Measurements from ENCODE around the gene EEF1AKMT4.

EEF1AKMT4 gene

DNA sequence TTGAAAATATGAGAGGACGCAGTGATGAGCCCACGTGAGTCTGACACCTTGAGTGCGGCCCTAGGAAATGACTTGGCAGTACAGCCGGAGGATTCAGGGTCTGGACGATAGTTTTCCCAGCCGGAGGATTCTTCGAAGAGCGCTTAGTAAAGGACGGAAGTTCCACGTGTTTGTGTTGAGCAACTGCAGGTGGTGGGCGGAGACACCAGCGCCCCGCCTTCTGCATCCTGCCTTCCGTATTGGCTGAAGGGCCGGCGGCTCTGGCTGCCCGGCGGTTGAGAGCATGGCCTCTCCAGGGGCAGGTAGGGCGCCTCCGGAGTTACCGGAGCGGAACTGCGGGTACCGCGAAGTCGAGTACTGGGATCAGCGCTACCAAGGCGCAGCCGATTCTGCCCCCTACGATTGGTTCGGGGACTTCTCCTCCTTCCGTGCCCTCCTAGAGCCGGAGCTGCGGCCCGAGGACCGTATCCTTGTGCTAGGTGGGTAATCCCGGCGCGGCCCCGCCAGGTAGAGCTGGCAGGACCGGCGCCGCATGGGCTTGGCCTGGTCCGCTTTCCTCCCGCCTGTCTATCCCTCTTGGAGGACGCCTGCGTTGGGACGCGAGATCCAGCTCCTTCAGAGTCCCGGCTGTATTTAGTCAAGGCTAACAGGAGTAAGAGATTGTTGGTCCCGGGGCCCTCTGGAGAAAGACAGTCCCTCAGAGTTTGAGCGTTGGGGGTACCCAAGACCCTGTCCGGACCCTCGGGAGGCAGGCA is at the start of gene EEF1AKMT4:
Gene EEF1AKMT4, plus strand, starts transcription at position 261 of the 755 bp plus-strand sequence. Its CDS starts 23 bp downstream, at position 284.
- peak; percentile 94 for DNase-seq

DNA sequence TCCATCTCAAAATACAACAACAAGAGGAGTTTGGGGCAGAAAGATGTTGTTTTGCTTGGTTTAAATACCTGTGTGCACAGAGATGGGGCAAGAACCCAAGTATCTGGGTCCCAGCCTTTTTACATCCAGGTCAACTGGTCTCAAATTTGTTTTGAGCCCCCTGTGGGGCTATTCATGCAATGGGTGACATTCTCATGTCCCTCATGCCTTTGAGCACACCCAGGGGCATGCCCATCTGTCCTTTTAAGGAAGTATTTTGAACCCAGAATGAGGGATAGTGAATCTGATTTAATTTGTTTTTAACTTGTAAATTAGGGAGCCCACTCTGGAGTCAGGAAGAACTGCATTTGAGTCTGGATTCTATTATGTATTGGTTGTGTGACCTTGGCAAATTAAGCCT is 48.6 kb upstream of the EEF1AKMT4 start:
- no peak for DNase-seq

DNA sequence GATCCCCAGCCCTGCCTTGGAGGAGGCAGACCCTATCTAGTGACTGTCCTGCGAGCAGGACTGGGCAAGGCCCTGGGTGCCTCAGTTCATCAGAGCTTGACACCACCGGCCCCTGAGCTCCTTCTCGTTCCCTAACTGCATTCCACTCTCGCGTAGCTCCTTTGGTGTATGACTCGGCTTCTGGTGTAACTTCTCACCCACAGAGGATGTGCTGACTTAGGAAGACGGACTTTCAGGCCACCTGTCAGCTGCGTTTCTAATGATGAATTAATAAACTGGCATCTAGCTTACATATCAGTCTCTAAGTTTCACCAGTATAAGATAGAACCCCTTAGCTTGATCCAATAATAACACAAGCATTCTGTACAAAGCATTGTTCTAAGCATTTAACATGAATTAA is 45.9 kb upstream of the EEF1AKMT4 start:
- no peak for DNase-seq

DNA sequence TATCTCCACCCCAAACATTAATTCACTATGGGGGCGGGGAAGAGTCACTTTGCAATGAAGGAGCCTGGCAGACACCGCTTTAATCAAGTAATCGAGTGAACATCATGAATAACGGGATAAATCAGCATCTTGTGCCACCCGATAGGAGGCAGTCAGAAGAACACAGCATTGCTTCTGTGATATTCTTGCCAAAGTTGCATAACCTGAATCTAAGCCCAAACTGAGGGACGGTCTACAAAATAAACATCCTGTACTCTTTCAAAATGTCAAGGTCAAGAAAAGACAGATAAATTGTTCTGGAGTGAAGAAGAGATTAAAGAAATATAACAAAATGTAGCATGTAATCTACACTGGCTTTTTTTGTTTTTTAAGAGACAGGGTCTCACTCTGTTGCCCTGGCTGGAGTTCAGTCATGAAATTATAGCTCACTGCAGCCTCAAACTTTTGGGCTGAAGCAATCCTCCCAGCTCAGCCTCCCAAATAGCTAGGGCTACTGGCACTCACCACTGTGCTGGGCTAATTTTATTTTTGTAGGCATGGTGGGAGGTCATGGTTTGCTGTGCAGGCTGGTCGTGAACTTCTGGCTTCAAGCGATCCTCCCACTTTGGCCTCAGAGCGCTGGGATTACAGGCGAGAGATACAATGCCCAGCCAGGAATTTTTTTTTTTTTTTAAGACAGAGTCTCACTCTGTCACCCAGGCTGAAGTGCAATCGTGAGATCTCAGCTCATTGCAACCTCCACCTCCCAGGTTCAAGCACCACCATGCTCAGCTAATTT is 40.1 kb upstream of the EEF1AKMT4 start:
- DNase-seq: no peak

DNA sequence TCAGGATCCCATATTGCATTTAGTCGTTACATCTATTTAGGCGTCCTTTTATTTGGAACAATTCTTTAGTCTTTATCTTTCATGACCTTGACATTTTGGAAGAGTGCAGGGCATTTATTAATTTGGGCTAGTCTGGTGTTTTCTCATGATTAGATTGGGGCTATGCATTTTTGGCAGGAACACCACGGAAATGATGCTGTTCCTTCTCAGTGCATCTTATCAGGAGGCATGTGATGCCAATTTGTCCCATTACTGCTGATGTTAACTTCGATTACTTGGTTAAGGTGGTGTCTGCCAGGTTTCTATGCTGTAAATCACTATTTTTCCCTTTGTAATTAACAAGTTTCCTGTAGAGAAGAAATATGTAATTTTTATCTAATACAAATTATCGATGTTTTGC is 38.2 kb upstream of the EEF1AKMT4 start:
- no peak for DNase-seq

DNA sequence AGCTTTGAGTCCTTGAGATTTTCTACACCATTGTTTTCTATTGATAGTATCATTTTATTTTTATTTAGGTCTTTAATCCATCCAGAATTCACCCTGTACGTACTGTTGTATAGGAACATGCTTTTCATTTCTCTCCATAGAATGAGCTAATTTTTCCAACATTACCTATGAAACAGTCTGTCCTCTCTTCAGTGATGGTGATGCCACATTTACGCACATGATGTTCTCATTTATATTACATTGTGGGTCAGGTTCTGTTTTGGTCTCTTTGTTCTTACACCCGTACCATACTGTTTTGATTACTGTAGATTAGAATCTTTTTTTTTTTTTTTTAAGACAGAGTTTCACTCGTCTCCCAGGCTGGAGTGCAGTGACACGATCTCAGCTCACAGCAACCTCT is 37.8 kb upstream of the EEF1AKMT4 start:
- DNase-seq: no peak

DNA sequence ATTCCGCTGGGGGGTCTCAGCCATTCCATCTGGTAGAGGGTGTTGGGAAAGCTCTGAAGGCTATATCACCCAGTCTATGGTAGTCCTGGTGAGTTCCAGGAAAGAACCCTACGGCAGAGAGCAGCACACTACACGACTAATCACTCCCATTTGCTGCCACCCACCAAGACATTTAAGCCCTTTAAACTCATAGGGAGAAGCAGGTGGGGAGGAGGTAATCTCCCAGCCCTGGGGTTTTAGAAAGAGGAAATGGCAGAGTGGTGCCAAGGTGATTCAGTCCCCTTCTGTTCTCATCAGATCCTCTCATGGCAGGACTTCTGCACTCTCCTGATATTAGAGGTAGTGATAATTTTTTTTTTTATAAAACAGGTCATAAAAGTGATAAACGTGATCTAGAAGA is 30.7 kb upstream of the EEF1AKMT4 start:
- DNase-seq: no peak

DNA sequence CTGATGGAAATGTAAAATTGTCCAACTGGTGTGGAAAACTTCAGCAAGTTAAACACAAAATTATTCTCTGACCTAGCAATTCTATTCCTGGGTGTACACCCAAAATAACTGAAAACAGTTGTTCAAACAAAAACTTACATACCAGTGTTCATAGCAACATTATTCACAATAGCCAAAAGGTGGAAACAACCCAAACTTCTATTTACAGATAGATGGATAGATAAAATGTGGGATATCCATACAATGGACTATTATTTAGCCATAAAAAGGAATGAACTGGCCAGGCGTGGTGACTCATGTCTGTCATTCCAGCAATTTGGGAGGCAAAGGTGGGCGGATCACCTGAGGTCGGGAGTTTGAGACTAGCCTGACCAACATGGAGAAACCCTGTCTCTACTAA is 27.0 kb upstream of the EEF1AKMT4 start:
- DNase-seq: no peak

DNA sequence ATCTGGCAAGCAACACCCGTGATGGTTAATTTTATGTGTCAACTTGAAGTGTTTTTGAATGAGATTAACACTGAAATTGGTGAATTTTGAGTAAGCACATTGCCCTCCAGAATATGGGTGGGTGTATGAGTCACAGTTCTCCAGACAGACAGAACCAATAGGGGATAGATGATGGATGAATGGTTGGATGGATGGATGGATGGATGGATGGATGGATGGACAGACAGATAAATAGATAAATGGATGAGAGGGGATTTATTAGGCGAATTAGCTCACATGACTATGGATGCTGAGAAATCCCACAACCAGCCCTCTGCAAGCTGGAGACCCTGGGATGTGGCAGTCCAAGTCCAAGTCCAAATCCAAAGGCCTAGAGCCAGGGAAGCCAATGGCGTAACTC is 25.5 kb upstream of the EEF1AKMT4 start:
- DNase-seq: no peak

DNA sequence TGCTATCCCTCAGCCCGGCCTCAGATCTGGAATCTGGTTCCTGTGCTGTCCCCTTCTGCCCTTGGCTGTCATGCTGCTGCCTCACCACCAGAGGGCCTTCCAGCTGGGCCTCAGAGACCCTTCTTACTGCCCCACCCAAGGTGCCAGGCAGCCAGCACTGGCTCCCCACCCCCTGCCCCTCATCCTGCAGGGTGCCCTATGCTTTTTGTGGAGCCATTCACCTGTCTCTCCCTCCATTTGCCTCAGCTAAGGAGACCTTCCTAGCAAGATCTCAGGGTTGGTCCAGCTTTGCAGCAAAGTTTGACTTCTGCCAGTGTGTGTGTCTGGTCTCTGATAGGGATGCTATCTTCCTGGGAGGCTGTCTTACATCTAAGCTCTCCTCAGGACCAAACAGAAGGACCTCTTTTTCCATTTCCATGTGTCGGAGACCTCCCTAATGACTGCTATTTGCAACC is 22.0 kb upstream of the EEF1AKMT4 start:
- DNase-seq: no peak

DNA sequence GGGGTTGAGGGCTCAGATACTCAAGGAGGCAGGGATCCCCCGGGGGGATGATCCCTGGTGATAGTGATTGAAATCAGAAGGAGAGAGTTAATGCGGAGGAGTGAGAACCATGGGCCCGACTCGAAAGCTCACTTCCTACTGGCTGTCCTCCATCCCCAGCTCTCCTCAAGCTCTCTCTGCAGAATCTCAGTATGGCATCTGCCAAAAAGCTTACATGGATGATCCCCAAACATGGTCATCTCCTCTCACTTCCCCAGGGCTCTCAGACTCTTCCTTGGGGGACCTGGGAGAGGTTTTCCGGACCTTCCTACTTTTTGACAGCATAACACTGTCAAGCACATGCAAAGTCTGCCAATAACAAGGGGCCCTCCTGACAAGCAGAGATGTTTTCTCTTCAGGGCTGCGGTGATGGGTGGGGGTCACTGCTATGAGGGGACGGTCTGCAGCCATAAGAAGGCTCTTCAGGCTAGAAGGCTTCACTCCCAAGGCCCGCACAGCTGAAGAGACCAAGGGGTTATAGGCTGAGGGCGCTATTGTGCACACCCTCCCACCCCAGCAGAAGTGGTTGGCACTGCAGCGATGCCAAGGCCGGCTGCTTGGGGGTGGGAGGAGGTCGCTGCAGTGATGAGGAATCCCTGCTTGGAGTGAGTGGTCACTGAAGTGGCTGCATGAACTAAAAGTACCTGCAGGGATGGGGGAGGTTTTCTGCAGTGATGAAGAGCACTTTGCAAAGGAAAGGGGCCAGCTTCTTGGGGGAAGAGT is 20.9 kb upstream of the EEF1AKMT4 start:
- DNase-seq: no peak

DNA sequence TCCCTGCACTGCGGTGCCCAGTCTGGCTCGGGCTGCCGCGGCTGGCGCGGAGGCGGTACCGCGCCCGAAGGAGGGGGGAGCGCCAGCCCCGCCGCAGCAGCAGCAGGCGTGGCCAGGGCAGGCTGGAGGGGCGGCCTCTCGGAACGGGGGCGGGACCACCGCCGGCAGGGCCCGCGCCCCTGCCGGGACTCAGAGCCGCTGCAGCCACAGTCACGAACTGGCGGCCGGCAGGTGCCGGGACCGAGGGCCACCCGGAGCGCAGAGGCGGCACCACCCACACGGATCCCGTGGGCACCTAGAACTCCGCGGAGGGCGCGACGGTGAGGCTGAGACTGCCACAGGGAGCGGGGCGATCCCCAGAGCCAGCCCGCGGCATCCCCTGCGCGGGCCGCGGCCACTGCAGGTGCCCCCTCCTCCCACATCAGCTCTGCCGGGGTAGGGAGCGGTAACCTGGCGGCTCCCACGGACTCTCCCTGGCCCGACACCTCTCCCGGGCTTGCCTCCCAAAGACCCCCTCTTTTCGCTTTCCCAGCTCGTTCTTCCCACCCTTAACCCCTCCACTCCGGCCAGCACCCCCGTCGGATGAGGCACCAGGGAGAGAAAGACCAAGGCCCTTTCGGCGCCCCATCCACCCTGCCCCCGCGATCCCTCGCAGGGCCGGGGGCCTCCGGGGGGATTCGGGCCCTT is 19.9 kb upstream of the EEF1AKMT4 start, which contains the start of gene VWA5B2:
Gene VWA5B2, plus strand, starts transcription at position 192 of the 687 bp plus-strand sequence. CDS start 944 bp downstream, outside the sequence.
- no peak for DNase-seq

DNA sequence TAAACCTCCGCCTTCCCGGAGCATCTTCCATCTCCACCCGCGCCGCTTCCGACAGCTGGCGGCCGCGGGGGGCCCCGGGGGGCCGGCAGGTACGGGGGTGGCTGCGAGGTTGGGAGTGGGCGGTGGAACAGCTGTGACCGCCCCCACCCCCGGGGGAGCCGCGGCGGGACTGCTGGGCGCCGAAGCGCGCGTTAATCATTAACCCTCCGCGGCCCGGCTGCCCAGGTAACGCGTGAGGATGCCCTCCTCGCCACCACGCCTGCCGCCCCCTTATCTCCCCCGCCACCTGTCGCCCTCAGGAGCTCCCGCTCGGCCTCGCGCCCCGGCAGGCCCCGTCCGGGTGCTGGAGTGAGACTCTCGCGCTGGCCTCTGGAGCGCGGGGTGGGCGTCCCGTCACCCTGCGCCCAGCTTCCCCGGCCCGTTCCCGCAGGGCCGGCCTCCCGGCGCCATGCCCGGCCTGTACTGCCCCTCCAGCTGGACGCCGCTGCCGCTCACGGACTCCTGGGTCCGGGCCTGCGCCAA is 19.3 kb upstream of the EEF1AKMT4 start:
- no peak for DNase-seq

DNA sequence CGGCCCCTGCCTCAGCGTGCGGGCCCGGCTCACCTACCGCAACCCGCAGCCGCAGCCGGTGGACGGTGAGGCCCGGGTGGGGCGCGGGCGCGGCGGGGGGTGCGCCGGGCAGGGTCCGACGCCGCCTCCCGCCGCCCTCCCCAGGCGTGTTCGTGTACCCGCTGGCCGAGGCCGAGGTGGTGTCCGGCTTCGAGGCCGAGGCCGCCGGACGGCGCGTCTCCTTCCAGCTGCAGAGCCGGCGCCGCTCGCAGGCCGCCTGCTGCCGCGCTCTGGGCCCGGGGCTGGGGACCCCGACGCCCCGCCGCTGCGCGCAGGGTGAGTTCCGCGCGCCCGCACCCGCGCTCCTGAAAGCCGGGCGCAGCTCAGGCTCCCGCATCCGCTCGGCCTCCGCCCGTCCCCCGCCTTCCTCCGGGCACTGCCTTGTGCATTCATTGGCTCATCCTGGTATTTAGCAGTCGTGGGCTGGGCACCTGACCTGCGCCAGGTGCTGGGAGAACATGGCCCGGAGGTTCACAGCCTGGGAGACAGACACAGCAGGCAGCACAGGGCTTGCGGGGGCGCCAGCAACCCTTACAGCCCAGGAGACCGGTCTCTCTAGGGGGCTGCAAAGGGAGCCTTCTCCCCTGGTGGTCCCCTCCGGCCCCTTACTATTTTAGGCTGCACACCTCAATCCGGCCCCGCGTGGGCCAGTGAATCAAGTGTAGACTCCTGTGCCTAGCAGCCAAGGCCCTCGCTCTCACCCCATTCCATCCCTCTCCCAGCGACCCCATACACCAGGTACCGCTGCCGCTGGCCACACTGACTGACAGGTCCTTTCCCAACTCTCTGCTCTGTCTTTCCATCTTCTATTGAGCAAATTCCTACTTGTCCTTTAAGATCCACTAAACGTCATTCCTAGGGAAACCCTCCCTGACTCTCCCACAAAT is 18.6 kb upstream of the EEF1AKMT4 start:
- DNase-seq: no peak

DNA sequence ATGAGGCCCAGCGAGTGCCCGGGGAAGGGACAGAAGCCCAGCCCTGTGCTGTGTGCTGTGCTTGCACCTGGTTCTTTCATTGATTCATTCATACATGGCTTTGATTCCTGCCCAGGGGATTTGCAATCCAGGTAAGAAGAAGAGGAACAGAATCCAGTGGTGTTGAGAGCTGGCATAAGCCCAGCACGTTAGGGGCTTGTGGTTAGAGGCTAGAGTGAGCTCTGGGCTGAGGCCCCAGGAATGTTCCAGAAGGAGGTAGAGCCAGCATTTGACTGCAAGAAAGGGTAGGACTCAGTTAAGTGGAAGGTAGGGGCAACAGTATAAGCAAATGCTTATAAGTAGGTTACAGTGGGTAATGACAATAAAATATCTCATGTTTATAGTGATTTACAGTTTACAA is 17.8 kb upstream of the EEF1AKMT4 start:
- no peak for DNase-seq

DNA sequence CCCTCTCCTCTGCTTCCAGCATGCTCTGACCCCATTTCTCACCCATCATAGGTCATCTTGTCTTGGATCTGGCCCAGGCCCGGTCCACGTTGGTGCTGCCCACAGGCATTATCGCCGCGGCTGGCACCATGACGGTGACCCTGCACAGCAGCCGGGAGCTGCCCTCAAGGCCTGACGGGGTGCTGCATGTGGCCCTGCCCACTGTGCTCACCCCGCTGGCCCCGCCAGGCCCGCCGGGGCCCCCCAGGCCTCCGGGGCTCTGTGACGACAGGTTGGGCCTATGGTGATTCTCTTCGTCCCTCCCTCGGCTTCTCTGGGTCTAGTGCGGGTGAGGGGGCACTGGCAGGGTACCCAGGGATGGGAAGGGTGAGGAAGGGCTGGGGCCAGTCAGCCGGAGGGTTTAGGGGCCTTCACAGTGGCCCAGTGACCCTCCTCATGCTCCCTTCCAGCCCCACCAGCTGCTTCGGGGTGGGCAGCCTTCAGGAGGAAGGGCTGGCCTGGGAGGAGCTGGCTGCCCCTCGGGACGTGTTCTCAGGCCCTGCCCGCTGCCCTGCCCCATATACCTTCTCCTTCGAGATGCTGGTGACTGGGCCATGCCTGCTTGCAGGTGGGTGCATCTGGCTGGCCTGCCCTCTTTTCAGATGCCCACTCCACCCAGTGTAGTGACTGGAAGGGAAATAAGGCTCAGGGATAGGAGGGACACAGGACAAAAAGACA is 16.2 kb upstream of the EEF1AKMT4 start:
- DNase-seq: no peak

DNA sequence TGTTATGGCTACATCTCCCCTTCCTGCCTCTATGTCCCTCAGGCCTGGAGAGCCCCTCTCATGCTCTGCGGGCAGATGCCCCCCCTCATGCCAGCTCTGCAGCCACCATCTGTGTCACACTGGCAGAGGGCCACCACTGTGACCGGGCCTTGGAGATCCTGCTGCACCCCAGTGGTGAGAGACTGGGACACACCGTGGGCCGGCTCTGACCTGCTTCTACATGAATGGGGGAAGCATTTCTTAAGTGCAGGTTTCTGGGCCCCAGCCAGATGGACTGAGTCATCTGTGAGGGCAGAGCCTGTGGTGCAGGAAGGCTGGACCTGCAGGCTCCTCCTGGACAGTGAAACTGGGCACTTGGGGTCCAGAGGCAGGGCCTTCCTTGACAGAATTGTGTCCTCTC is 15.2 kb upstream of the EEF1AKMT4 start:
- peak; percentile 40 for DNase-seq

DNA sequence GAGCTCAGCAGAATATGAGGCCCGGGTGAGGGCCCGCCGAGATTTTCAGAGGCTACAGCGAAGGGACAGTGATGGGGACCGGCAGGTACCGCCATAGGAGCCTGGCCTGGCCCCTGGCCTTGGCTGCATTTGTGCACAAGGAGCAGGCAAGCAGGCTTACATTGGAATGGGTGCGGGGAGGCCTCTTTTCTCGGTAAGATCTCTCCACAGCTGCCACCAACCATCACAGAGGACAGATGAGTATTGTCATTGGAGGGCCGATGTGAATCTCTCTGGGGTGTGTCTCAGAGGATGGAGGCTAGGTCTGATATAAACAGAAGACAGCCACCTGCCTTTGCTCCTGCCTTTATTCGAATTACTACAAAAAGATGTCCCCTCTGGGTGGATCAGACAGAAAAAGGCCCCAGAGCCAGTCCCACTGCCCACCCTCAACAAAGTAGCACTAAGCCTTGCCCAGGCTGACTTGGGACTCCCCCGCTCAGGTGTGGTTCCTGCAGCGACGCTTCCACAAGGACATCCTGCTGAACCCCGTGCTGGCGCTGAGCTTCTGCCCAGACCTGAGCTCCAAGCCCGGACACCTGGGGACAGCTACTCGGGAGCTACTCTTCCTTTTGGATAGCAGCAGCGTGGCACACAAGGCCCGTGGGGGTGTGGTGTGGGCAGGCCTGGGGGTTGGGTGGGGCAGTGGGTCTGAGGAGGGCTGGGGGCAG is 14.6 kb upstream of the EEF1AKMT4 start:
- no peak for DNase-seq

DNA sequence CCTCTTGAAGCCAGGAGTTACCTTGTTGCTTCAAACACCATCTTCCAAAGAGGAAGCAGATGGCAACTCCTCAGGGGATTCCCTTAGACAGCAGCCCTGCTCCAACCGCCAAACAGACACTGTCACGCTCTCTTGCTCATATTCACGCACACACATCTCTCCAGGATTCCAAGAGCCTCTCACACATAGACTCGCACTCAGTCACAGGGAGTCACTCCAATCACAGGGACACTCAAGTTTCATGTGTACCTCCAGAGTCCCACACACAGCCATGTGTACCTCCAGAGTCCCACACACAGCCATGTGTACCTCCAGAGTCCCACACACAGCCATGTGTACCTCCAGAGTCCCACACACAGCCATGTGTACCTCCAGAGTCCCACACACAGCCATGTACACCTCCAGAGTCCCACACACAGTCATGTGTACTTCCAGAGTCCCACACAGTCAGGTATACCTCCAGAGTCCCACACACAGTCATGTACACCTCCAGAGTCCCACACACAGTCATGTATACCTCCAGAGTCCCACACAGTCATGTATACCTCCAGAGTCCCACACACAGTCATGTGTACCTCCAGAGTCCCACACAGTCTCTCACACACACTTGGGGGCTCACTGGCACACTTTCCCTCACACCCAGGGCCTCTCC is 14.0 kb upstream of the EEF1AKMT4 start:
- DNase-seq: no peak
